Measurements from ENCODE around the gene DGKQ.

DGKQ gene

GRCh38 chr4:917992-918391 is 55.4 kb downstream of the DGKQ start:
- H3K27me3 ChIP-seq (ENCODE audit: insufficient read depth, poor library complexity, severe bottlenecking) = no peaks in the 10 kb centered on the region
- H3K27ac ChIP-seq (replicated peaks) = no peak overlapping the region
- no peak for DNase-seq (ENCODE audit: low read depth in 1 of 2, low spot score in 1 of 2)
- TF ChIP-seq, protein P1, sequence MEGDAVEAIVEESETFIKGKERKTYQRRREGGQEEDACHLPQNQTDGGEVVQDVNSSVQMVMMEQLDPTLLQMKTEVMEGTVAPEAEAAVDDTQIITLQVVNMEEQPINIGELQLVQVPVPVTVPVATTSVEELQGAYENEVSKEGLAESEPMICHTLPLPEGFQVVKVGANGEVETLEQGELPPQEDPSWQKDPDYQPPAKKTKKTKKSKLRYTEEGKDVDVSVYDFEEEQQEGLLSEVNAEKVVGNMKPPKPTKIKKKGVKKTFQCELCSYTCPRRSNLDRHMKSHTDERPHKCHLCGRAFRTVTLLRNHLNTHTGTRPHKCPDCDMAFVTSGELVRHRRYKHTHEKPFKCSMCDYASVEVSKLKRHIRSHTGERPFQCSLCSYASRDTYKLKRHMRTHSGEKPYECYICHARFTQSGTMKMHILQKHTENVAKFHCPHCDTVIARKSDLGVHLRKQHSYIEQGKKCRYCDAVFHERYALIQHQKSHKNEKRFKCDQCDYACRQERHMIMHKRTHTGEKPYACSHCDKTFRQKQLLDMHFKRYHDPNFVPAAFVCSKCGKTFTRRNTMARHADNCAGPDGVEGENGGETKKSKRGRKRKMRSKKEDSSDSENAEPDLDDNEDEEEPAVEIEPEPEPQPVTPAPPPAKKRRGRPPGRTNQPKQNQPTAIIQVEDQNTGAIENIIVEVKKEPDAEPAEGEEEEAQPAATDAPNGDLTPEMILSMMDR (IDR thresholded peaks at IDR 0.05; ENCODE audit: insufficient read depth, low read length) = no peak
- TF ChIP-seq POLR2AphosphoS5 (IDR thresholded peaks at IDR 0.05; ENCODE audit: low read depth) = no peak
- TF ChIP-seq SPI1 (IDR thresholded peaks at IDR 0.05; ENCODE audit: borderline replicate concordance, low read depth) = no peak
- TF ChIP-seq GABPA (IDR thresholded peaks at IDR 0.05; ENCODE audit: low read depth) = no peak
- no peak for TF ChIP-seq REST (IDR thresholded peaks at IDR 0.05; ENCODE audit: insufficient replicate concordance, low read depth)
- H3K4me3 ChIP-seq (replicated peaks; ENCODE audit: insufficient read depth, low read length) = no peak overlapping the region

- H3K27ac ChIP-seq (replicated peaks) = no peak overlapping the region
- TF ChIP-seq REST (IDR thresholded peaks at IDR 0.05; ENCODE audit: insufficient replicate concordance, low read depth) = no peak
- no peak for TF ChIP-seq SPI1 (IDR thresholded peaks at IDR 0.05; ENCODE audit: borderline replicate concordance, low read depth)
- TF ChIP-seq GABPA (IDR thresholded peaks at IDR 0.05; ENCODE audit: low read depth) = no peak
- TF ChIP-seq, protein P1 (IDR thresholded peaks at IDR 0.05; ENCODE audit: insufficient read depth, low read length) = no peak
- no peak for TF ChIP-seq POLR2AphosphoS5 (IDR thresholded peaks at IDR 0.05; ENCODE audit: low read depth)
- H3K4me3 ChIP-seq (replicated peaks; ENCODE audit: insufficient read depth, low read length) = no peak overlapping the region
- no peak for DNase-seq (ENCODE audit: low read depth in 1 of 2, low spot score in 1 of 2)
- no peaks in the 10 kb centered on the region for H3K27me3 ChIP-seq (ENCODE audit: insufficient read depth, poor library complexity, severe bottlenecking)
Measured at GRCh38 chr4:917466-917865, 55.9 kb downstream of the DGKQ start.

- Histone ChIP-seq H3K27ac (replicated peaks) (no peak overlapping the region), H3K27me3 (ENCODE audit: insufficient read depth, poor library complexity, severe bottlenecking) (no peaks in the 10 kb centered on the region), H3K4me3 (replicated peaks; ENCODE audit: insufficient read depth, low read length) (peak overlapping the region; percentile 12)
- TF ChIP-seq GABPA (IDR thresholded peaks at IDR 0.05; ENCODE audit: low read depth) (no peak), SPI1 (IDR thresholded peaks at IDR 0.05; ENCODE audit: borderline replicate concordance, low read depth) (peak; percentile 19; the same call in 1 of the 2 replicates), POLR2AphosphoS5 (IDR thresholded peaks at IDR 0.05; ENCODE audit: low read depth) (no peak)
- TF ChIP-seq, protein P1 (IDR thresholded peaks at IDR 0.05; ENCODE audit: insufficient read depth, low read length) = no peak
- DNase-seq (ENCODE audit: low read depth in 1 of 2, low spot score in 1 of 2) = peak; percentile 51 to 79
Measured at GRCh38 chr4:915595-915994, 57.8 kb downstream of the DGKQ start.

DNA sequence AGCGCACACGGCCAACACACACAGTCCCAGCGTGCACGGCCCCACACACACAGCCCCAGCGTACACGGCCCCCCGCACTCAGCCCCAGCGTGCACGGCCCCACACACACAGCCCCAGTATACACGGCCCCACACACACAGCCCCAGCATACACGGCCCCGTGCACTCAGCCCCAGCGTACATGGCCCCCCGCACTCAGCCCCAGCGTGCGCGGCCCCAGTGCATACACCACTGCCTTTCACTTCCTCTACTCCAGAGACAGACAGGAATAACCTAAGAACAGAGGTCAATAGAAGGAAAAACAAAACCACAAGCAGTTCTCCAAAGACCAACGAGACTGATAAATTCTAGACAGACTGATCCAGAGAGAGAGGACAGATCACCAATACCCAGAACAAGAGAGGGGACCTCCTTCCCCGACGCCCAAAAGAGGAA is 58.3 kb downstream of the DGKQ start:
- DNase-seq (ENCODE audit: low read depth in 1 of 2, low spot score in 1 of 2) = peak; percentile 31 to 60
- Histone ChIP-seq H3K27me3 (ENCODE audit: insufficient read depth, poor library complexity, severe bottlenecking) (no peaks in the 10 kb centered on the region), H3K4me3 (replicated peaks; ENCODE audit: insufficient read depth, low read length) (peak overlapping the region; percentile 12), H3K27ac (replicated peaks) (no peak overlapping the region)
- TF ChIP-seq SPI1 (IDR thresholded peaks at IDR 0.05; ENCODE audit: borderline replicate concordance, low read depth) = peak; percentile 65; the same call in 1 of the 2 replicates
- TF ChIP-seq, protein P1 (IDR thresholded peaks at IDR 0.05; ENCODE audit: insufficient read depth, low read length) = no peak

Data from HL-60 (cell line).